IMR-90 (cell line): ENCODE data around the gene GPD1. TPM values are rescaled to one million over a fixed set of nuclear protein-coding genes. Genes with fewer than 3 reads are reported as not detected.

Source experiments
- ATAC-seq: fragments of 200-7000 bp; cut with Tn5 transposase; 2 replicates; pipeline ENCODE4 v1.9.1; 2020; ENCODE audit warnings: low read depth, mild to moderate bottlenecking, moderate library complexity
- BruUV-seq: library from RNA; stranded (reverse); fragments of 400-500 nt; replicated peaks from 2 replicates; lab custom pipeline; 2021; lab: Mats Ljungman, UMichigan
- CTCF ChIA-PET: fragments of 300-600 bp; formaldehyde crosslinking; extraction: SDS; loops from one replicate; lab custom pipeline; 2021; ENCODE audit warnings: antibody characterized with exemption; lab: Yijun Ruan, JAX
- POLR2A ChIA-PET: fragments of 300-600 bp; sonication (Branson Sonifier 250); formaldehyde crosslinking; loops from one replicate; lab custom pipeline; 2022; ENCODE audit warnings: antibody characterized with exemption; ENCODE audit not compliant: unreplicated experiment; lab: Charles Lee
- DNase-seq: peaks from one replicate; pipeline ENCODE4 v3.0.0; 2013
- H2AFZ ChIP-seq: replicated peaks from 2 replicates; pipeline ENCODE3; 2013; ENCODE audit warnings: low read length, mild to moderate bottlenecking; ENCODE audit not compliant: poor library complexity
- H2AK5ac ChIP-seq: 2 replicates; pipeline ENCODE4 v1.6.1; 2013; ENCODE audit warnings: low read depth, low read length, inconsistent platforms
- H2AK9ac ChIP-seq: replicated peaks from 2 replicates; pipeline ENCODE3; 2013; ENCODE audit warnings: mild to moderate bottlenecking, low read depth, low read length, moderate library complexity; ENCODE audit not compliant: poor library complexity
- H2BK120ac ChIP-seq: 2 replicates; pipeline ENCODE4 v1.6.1; 2013; ENCODE audit warnings: low read depth, low read length, inconsistent platforms
- H2BK15ac ChIP-seq: 3 replicates; pipeline ENCODE4 v1.6.1; 2013; ENCODE audit warnings: low read depth, low read length, inconsistent platforms
- H2BK20ac ChIP-seq: 2 replicates; pipeline ENCODE4 v1.6.1; 2013; ENCODE audit warnings: low read depth, mild to moderate bottlenecking, inconsistent platforms, low read length, moderate library complexity
- H2BK5ac ChIP-seq: 2 replicates; pipeline ENCODE4 v1.6.1; 2013; ENCODE audit warnings: mild to moderate bottlenecking, low read depth, low read length, inconsistent platforms; ENCODE audit not compliant: poor library complexity, severe bottlenecking
- H3K14ac ChIP-seq: replicated peaks from 2 replicates; pipeline ENCODE4 v1.6.1; 2013; ENCODE audit warnings: low read depth, low read length, inconsistent platforms
- H3K18ac ChIP-seq: 2 replicates; pipeline ENCODE4 v1.6.1; 2013; ENCODE audit warnings: low read depth, low read length, control low read depth
- H3K23ac ChIP-seq: 2 replicates; pipeline ENCODE4 v1.6.1; 2013; ENCODE audit warnings: low read depth, low read length, inconsistent platforms
- H3K27ac ChIP-seq: 2 replicates; pipeline ENCODE4 v1.5.1; 2013; ENCODE audit warnings: mild to moderate bottlenecking, control low read depth, low read length; ENCODE audit not compliant: insufficient read depth
- H3K27me3 ChIP-seq: 2 replicates; pipeline ENCODE4 v1.6.1; 2013; ENCODE audit warnings: low read length; ENCODE audit not compliant: control insufficient read depth, insufficient read depth
- H3K36me3 ChIP-seq: 2 replicates; pipeline ENCODE4 v1.6.1; 2013; ENCODE audit warnings: low read length, mixed read lengths; ENCODE audit not compliant: control insufficient read depth, insufficient read depth
- H3K4ac ChIP-seq: 2 replicates; pipeline ENCODE4 v1.6.1; 2013; ENCODE audit warnings: low read depth, low read length, inconsistent platforms
- H3K4me1 ChIP-seq: 2 replicates; pipeline ENCODE4 v1.6.1; 2013; ENCODE audit warnings: low read length, mixed read lengths; ENCODE audit not compliant: control insufficient read depth, insufficient read depth
- H3K4me2 ChIP-seq: 2 replicates; pipeline ENCODE4 v1.6.1; 2013; ENCODE audit warnings: low read depth, mild to moderate bottlenecking, control low read depth, low read length, moderate library complexity
- H3K4me3 ChIP-seq: 2 replicates; pipeline ENCODE4 v1.5.1; 2013; ENCODE audit warnings: low read depth, mild to moderate bottlenecking, control low read depth, low read length, moderate library complexity; ENCODE audit not compliant: insufficient read depth
- H3K56ac ChIP-seq: 2 replicates; pipeline ENCODE4 v1.6.1; 2013; ENCODE audit warnings: low read length, inconsistent platforms; ENCODE audit not compliant: insufficient read depth; ENCODE audit errors: extremely low read depth
- H3K79me1 ChIP-seq, 2 experiments: 2 replicates each; pipeline ENCODE4 v1.6.1; 2013; ENCODE audit warnings: low read length in 2 of 2, inconsistent platforms in 1 of 2, low read depth in 1 of 2
- H3K9ac ChIP-seq: 2 replicates; pipeline ENCODE4 v1.6.1; 2013; ENCODE audit warnings: low read depth, low read length, control low read depth
- H3K9me1 ChIP-seq: 2 replicates; pipeline ENCODE4 v1.6.1; 2013; ENCODE audit warnings: low read length, inconsistent platforms; ENCODE audit not compliant: insufficient read depth
- H3K9me3 ChIP-seq: 2 replicates; pipeline ENCODE4 v1.6.1; 2013; ENCODE audit warnings: low read length; ENCODE audit not compliant: control insufficient read depth, insufficient read depth
- H4K20me1 ChIP-seq: 2 replicates; pipeline ENCODE4 v1.6.1; 2013; ENCODE audit warnings: low read length, inconsistent platforms; ENCODE audit not compliant: insufficient read depth
- H4K5ac ChIP-seq: 2 replicates; pipeline ENCODE4 v1.6.1; 2013; ENCODE audit warnings: mild to moderate bottlenecking, low read depth, low read length, control low read depth
- H4K8ac ChIP-seq, 2 experiments: 2 replicates each; pipeline ENCODE4 v1.6.1; 2013; ENCODE audit warnings: low read depth in 2 of 2, low read length in 2 of 2, control low read depth in 1 of 2, inconsistent platforms in 1 of 2
- H4K91ac ChIP-seq: 2 replicates; pipeline ENCODE4 v1.6.1; 2013; ENCODE audit warnings: low read depth, low read length, inconsistent platforms; ENCODE audit not compliant: insufficient read depth
- BHLHE40 ChIP-seq: fragments of 150-350 bp; IDR thresholded peaks from 2 replicates; pipeline ENCODE4 v1.6.1; 2016; ENCODE audit warnings: mild to moderate bottlenecking, low read depth, low read length
- CEBPB ChIP-seq: IDR thresholded peaks from 2 replicates; pipeline ENCODE4 v1.6.1; 2012; ENCODE audit warnings: low read depth, low read length, improper control_type of control experiment
- CHD1 ChIP-seq: IDR thresholded peaks from 2 replicates; pipeline ENCODE4 v1.6.1; 2012; ENCODE audit warnings: low read depth, low read length, improper control_type of control experiment
- CTCF ChIP-seq: conservative IDR thresholded peaks from 2 replicates; pipeline ENCODE4 v1.5.1; 2012; ENCODE audit warnings: mild to moderate bottlenecking, low read depth, low read length, improper control_type of control experiment
- ELK1 ChIP-seq: fragments of 150-350 bp; IDR thresholded peaks from 2 replicates; pipeline ENCODE4 v1.6.1; 2016; ENCODE audit warnings: low read depth, mild to moderate bottlenecking, low read length, moderate library complexity, borderline replicate concordance
- FOS ChIP-seq: fragments of 150-350 bp; IDR thresholded peaks from 2 replicates; pipeline ENCODE4 v1.6.1; 2016; ENCODE audit warnings: low read depth, low read length
- MAFK ChIP-seq: IDR thresholded peaks from 2 replicates; pipeline ENCODE4 v1.6.1; 2012; ENCODE audit warnings: low read depth, low read length, improper control_type of control experiment
- MAZ ChIP-seq: IDR thresholded peaks from 2 replicates; pipeline ENCODE4 v1.6.1; 2012; ENCODE audit warnings: low read depth, mild to moderate bottlenecking, low read length, improper control_type of control experiment, moderate library complexity, borderline replicate concordance
- MXI1 ChIP-seq: IDR thresholded peaks from 2 replicates; pipeline ENCODE4 v1.6.1; 2012; ENCODE audit warnings: low read depth, mild to moderate bottlenecking, low read length, moderate library complexity, borderline replicate concordance
- NFE2L2 ChIP-seq: fragments of 150-350 bp; IDR thresholded peaks from 2 replicates; pipeline ENCODE4 v1.6.1; 2016; ENCODE audit warnings: low read depth, mild to moderate bottlenecking, low read length
- POLR2A ChIP-seq: IDR thresholded peaks from 2 replicates; pipeline ENCODE4 v1.6.1; 2012; ENCODE audit warnings: mild to moderate bottlenecking, low read depth, low read length
- RAD21 ChIP-seq: IDR thresholded peaks from 2 replicates; pipeline ENCODE4 v1.6.1; 2012; ENCODE audit warnings: low read length, improper control_type of control experiment
- RCOR1 ChIP-seq: IDR thresholded peaks from 2 replicates; pipeline ENCODE4 v1.6.1; 2012; ENCODE audit warnings: mild to moderate bottlenecking, low read length, improper control_type of control experiment; ENCODE audit not compliant: insufficient replicate concordance
- RFX5 ChIP-seq: IDR thresholded peaks from 2 replicates; pipeline ENCODE4 v1.8.0; 2012; ENCODE audit warnings: low read depth, mild to moderate bottlenecking, low read length, moderate library complexity
- SMC3 ChIP-seq: fragments of 150-350 bp; IDR thresholded peaks from 2 replicates; pipeline ENCODE4 v1.6.1; 2016; ENCODE audit warnings: low read depth, mild to moderate bottlenecking, antibody characterized with exemption, low read length, moderate library complexity
- USF2 ChIP-seq: fragments of 150-350 bp; IDR thresholded peaks from 2 replicates; pipeline ENCODE4 v1.6.1; 2017; ENCODE audit warnings: mild to moderate bottlenecking, antibody characterized with exemption, low read length, low read depth
- dilution Hi-C: fragments of 300-500 bp; cut with HindIII; formaldehyde crosslinking; loops from one replicate; pipeline ENCODE4 v1.14.3; 2018; ENCODE audit warnings: low sequenced_read_pairs; ENCODE audit not compliant: unreplicated experiment
- in situ Hi-C: fragments of 300-500 bp; cut with MboI; formaldehyde crosslinking; loops from 3 replicates; pipeline ENCODE4 v1.14.3; 2019; ENCODE audit warnings: low sequenced_read_pairs, inconsistent platforms, mixed read lengths
- intact Hi-C: fragments of 100-400 bp; cut with micrococcal nuclease; formaldehyde crosslinking; loops from 2 replicates; pipeline ENCODE4 v1.10.0; 2022
- polyA plus RNA-seq, 3 experiments: library from polyadenylated mRNA; depleted of rRNA; stranded (reverse); fragments of >200 nt; gene quantifications; 2 replicates each; pipeline ENCODE4 v1.2.3, GENCODE V29; 2012; ENCODE audit warnings: low replicate concordance in 1 of 3
- total RNA-seq: library from RNA; depleted of rRNA; stranded (reverse); fragments of >200 nt; gene quantifications from 2 replicates; pipeline ENCODE4 v1.2.3, GENCODE V29; 2012

Gene GPD1
- total and polyA plus RNA-seq, 2 of the 4 experiments (the other 2 are of a cell fraction), result 0.05 to 0.18 TPM

- ATAC-seq (no peak; the same call in 1 of the 2 replicates), DNase-seq (no peak)
- H2BK20ac ChIP-seq, result no peak overlapping the region
- H3K4ac ChIP-seq, result no peak overlapping the region
- no TSS peak for BruUV-seq
- H3K23ac ChIP-seq, result no peak overlapping the region
- ChIA-PET CTCF (no interaction called here), POLR2A (no interaction called here)
- H2BK120ac ChIP-seq, result no peak overlapping the region
- H3K4me2 ChIP-seq, result no peak overlapping the region
- H3K14ac ChIP-seq, result no peak overlapping the region
- no peak overlapping the region for H2AFZ ChIP-seq
- no peak overlapping the region for H4K5ac ChIP-seq
- H4K8ac ChIP-seq, result no peak overlapping the region
- no peak overlapping the region for H3K18ac ChIP-seq
- H3K4me3 ChIP-seq, result no peak overlapping the region
- H2BK15ac ChIP-seq, result no peak overlapping the region
- peaks cover 12% of the 10 kb centered on the region; the same call in 1 of the 2 replicates for H3K9me1 ChIP-seq
- H3K79me1 ChIP-seq, result peaks cover 12 to 64% of the 10 kb centered on the region in 2 experiments
- peaks cover 27% of the 10 kb centered on the region for H4K20me1 ChIP-seq
- dilution Hi-C loops, result no loop called here
- no peak overlapping the region for H2BK5ac ChIP-seq
- intact Hi-C loops, result no loop called here
- H3K9me3 ChIP-seq, result no peaks in the 10 kb centered on the region
- TF ChIP-seq MAZ (no peak), USF2 (no peak), RFX5 (no peak), NFE2L2 (no peak), RAD21 (no peak), MAFK (no peak), BHLHE40 (no peak), ELK1 (no peak), CEBPB (no peak), POLR2A (no peak), RCOR1 (no peak), CHD1 (no peak), CTCF (no peak), FOS (no peak), MXI1 (no peak), SMC3 (no peak)
- no peaks in the 10 kb centered on the region; the same call in 1 of the 2 replicates for H3K36me3 ChIP-seq
- no peak overlapping the region for H4K91ac ChIP-seq
- no peak overlapping the region for H3K56ac ChIP-seq
- peaks cover 7% of the 10 kb centered on the region for H3K4me1 ChIP-seq
- in situ Hi-C loops, result no loop called here
- H3K9ac ChIP-seq, result no peak overlapping the region
- no peak overlapping the region for H2AK5ac ChIP-seq
- H3K27me3 ChIP-seq, result no peaks in the 10 kb centered on the region
- H3K27ac ChIP-seq, result no peak overlapping the region
- H2AK9ac ChIP-seq, result no peak overlapping the region
Measured at GRCh38 chr12:50156641-50157040, 52.8 kb downstream of the GPD1 start.
